ENCODE measurements around the gene ATXN1. TPM values are rescaled to one million over a fixed set of nuclear protein-coding genes. Genes with fewer than 3 reads are reported as not detected.
"Not testable (repeated sequence)": the region's sequence is repeated elsewhere in the genome, so short reads cannot be mapped to it uniquely, and the experiment has no call there.

The ATXN1 gene
- polyA plus RNA-seq, 1 donor from 2014 or later: 28.2 TPM

DNA sequence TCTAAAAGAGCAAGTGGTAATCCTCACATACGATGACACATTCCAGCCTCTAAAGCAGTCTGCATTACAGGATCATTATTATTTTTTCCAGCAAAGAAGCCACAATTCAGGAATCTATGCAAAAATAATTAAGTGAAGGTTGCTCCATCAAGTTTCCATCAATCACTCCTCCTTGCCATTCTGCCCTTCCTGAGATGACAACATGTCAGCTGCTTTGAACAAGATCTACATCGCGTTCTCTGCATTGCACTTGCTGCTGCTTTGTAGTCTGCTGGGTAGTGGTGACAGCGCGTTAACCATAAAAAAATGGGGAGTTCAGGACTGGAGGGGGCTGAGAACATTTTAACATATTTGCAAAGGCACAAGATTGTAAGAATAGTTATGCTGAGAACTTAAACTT is 375.2 kb downstream of the ATXN1 start:
- Histone ChIP-seq H3K27ac (ENCODE audit: low read length) (peak overlapping the region; percentile 86), H3K27me3 (ENCODE audit: insufficient read depth, low read depth, low read length) (no peaks in the 10 kb centered on the region), H4K20me1 (ENCODE audit: insufficient read depth) (no peaks in the 10 kb centered on the region), H3K9ac (ENCODE audit: low read length) (peak overlapping the region; percentile 51), H3F3A (ENCODE audit: insufficient read depth, low read length, poor library complexity, severe bottlenecking) (no peaks in the 10 kb centered on the region), H3K36me3 (ENCODE audit: insufficient read depth, low read length) (no peaks in the 10 kb centered on the region), H3K4me3 (ENCODE audit: low read length) (peak overlapping the region; percentile 9), H3K9me3 (ENCODE audit: low read length) (no peaks in the 10 kb centered on the region), H3K4me2 (ENCODE audit: low read length) (peak overlapping the region; percentile 36), H3K9me2 (ENCODE audit: insufficient read depth, low read length) (no peaks in the 10 kb centered on the region), H2AFZ (ENCODE audit: low read depth, low read length) (no peak overlapping the region), H3K79me2 (replicated peaks; ENCODE audit: insufficient read depth, low read length) (no peaks in the 10 kb centered on the region)
- TF ChIP-seq POLR2AphosphoS5 (IDR thresholded peaks at IDR 0.05) (peak; percentile 87), SMC3 (conservative IDR thresholded peaks at IDR 0.05; ENCODE audit: poor library complexity) (no peak), MXI1 (conservative IDR thresholded peaks at IDR 0.05; ENCODE audit: poor library complexity, severe bottlenecking) (no peak), EP300 (conservative IDR thresholded peaks at IDR 0.05; ENCODE audit: poor library complexity, severe bottlenecking) (peak; percentile 97)
- TF ChIP-seq, protein P1, sequence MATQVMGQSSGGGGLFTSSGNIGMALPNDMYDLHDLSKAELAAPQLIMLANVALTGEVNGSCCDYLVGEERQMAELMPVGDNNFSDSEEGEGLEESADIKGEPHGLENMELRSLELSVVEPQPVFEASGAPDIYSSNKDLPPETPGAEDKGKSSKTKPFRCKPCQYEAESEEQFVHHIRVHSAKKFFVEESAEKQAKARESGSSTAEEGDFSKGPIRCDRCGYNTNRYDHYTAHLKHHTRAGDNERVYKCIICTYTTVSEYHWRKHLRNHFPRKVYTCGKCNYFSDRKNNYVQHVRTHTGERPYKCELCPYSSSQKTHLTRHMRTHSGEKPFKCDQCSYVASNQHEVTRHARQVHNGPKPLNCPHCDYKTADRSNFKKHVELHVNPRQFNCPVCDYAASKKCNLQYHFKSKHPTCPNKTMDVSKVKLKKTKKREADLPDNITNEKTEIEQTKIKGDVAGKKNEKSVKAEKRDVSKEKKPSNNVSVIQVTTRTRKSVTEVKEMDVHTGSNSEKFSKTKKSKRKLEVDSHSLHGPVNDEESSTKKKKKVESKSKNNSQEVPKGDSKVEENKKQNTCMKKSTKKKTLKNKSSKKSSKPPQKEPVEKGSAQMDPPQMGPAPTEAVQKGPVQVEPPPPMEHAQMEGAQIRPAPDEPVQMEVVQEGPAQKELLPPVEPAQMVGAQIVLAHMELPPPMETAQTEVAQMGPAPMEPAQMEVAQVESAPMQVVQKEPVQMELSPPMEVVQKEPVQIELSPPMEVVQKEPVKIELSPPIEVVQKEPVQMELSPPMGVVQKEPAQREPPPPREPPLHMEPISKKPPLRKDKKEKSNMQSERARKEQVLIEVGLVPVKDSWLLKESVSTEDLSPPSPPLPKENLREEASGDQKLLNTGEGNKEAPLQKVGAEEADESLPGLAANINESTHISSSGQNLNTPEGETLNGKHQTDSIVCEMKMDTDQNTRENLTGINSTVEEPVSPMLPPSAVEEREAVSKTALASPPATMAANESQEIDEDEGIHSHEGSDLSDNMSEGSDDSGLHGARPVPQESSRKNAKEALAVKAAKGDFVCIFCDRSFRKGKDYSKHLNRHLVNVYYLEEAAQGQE (IDR thresholded peaks at IDR 0.05; ENCODE audit: borderline replicate concordance): peak; percentile 97

DNA sequence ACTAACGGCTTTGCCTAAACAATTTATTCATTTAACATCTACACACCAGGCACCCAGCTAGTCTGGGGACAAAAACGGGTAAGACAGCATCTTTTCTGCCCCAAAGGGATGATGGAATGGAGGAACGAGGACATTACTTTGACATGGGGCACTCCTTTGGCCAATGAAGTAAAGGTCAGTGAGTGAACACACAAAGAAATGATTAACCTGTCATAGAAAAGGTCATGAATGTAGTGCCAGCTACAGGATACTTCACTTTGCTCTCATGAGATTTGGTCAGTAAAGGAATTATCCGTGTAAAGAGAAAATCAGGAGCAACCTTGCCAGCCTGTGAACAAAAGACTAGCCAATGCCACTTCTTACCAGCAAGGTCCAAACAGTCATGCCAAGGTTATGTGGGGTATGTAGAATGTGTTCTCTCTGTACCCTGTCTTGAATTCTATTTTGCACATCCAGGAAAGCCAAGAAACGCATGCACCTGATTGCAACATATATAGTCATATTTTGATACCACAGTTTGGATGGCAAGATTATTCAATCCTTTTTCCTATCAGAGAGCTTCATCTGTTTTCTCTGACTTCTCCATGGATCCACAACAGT is 377.6 kb downstream of the ATXN1 start:
- Histone ChIP-seq H3F3A (ENCODE audit: insufficient read depth, low read length, poor library complexity, severe bottlenecking) (no peaks in the 10 kb centered on the region), H2AFZ (ENCODE audit: low read depth, low read length) (no peak overlapping the region), H3K27ac (ENCODE audit: low read length) (peak overlapping the region; percentile 86), H3K36me3 (ENCODE audit: insufficient read depth, low read length) (no peaks in the 10 kb centered on the region), H3K9me3 (ENCODE audit: low read length) (no peaks in the 10 kb centered on the region), H3K4me2 (ENCODE audit: low read length) (no peak overlapping the region), H4K20me1 (ENCODE audit: insufficient read depth) (no peaks in the 10 kb centered on the region), H3K9ac (ENCODE audit: low read length) (no peak overlapping the region), H3K4me3 (ENCODE audit: low read length) (no peak overlapping the region), H3K9me2 (ENCODE audit: insufficient read depth, low read length) (no peaks in the 10 kb centered on the region), H3K27me3 (ENCODE audit: insufficient read depth, low read depth, low read length) (no peaks in the 10 kb centered on the region), H3K79me2 (replicated peaks; ENCODE audit: insufficient read depth, low read length) (no peaks in the 10 kb centered on the region)
- TF ChIP-seq SMC3 (conservative IDR thresholded peaks at IDR 0.05; ENCODE audit: poor library complexity) (no peak), EP300 (conservative IDR thresholded peaks at IDR 0.05; ENCODE audit: poor library complexity, severe bottlenecking) (no peak)
- TF ChIP-seq, protein P1 (IDR thresholded peaks at IDR 0.05; ENCODE audit: borderline replicate concordance): no peak

DNA sequence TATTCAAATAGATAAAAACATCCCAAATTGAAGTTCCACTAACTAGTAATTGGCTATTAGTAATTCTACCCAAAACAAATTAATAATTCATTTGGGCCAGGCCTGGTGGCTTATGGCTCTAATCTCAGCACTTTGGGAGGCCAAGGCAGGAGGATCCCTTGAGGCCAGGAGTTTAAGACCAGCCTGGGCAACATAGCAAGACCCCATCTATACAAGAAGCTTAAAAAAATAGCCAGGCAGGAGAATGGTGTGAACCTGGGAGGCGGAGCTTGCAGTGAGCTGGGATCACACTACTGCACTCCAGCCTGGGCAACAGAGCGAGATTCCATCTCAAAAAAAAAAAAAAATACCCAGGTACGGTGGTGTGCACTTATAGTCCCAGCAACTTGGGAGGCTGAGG is 379.3 kb downstream of the ATXN1 start:
- not testable (repeated sequence) for H4K20me1 ChIP-seq (ENCODE audit: insufficient read depth); H2AFZ ChIP-seq (ENCODE audit: low read depth, low read length); H3K79me2 ChIP-seq (replicated peaks; ENCODE audit: insufficient read depth, low read length); H3K9me2 ChIP-seq (ENCODE audit: insufficient read depth, low read length); H3F3A ChIP-seq (ENCODE audit: insufficient read depth, low read length, poor library complexity, severe bottlenecking); H3K9me3 ChIP-seq (ENCODE audit: low read length); H3K4me2 ChIP-seq (ENCODE audit: low read length); H3K4me3 ChIP-seq (ENCODE audit: low read length); H3K36me3 ChIP-seq (ENCODE audit: insufficient read depth, low read length); H3K27me3 ChIP-seq (ENCODE audit: insufficient read depth, low read depth, low read length)
- H3K9ac ChIP-seq (ENCODE audit: low read length): peak overlapping the region; percentile 58
- peak overlapping the region; percentile 96 for H3K27ac ChIP-seq (ENCODE audit: low read length)

Data from neural cell (in vitro differentiated cells).